Measurements from ENCODE around the gene RAI1. TPM values are rescaled to one million over a fixed set of nuclear protein-coding genes. Genes with fewer than 3 reads are reported as not detected.

The RAI1 gene
- total RNA-seq, 1 experiment from 2014 or later, result 46.8 TPM

DNA sequence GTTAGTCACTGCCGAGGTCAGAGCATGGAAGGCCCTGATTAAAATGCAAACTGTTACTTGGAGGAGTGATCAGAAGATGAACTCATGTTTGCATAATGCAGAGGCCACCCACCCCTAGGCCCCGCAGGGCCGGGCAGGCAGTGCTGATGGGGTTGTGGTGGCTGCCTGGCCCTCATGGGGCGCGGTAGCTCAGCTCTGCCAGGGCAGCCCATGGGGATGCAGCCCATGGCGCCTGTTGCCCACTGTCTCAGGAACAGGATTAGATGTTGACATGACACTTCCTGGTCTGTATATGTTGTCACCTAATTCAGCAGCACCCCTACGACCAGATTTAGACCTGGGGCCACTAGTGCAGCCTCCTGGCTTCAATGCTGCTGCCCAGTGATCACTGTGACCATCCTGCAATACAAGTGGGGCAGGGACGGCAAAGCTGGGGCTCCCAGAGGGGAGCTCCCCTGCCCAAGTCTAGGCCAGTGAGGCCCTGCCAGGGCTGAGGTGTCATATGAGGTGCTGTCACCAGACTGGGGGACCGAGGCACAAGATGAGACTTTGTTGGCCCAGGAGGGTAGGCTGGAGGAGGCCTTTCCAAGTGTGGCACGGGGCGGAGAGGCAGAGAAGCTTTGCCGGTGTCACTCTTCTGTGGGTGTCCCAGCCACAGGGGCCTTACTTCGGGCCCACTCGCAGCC lies 49.1 kb downstream of the RAI1 start:
- no peak for DNase-seq (ENCODE audit: low spot score)
- CTCF ChIA-PET, result no interaction called here
- no TSS peak for BruUV-seq (replicated peaks)
- intact Hi-C loops (cut with micrococcal nuclease; ENCODE audit: unreplicated experiment), result no loop called here
- POLR2A ChIA-PET (ENCODE audit: low non-redundant PET), result no interaction called here
- peaks cover 28% of the 10 kb centered on the region for H3K4me1 ChIP-seq (ENCODE audit: insufficient read depth, low read length, poor library complexity, severe bottlenecking)
- H3K9me3 ChIP-seq (ENCODE audit: low read depth, low read length, poor library complexity, severe bottlenecking), result no peaks in the 10 kb centered on the region
- H3K27ac ChIP-seq (ENCODE audit: low read depth, low read length, poor library complexity, severe bottlenecking), result no peak overlapping the region
- H3K27me3 ChIP-seq (replicated peaks; ENCODE audit: insufficient read depth, low read depth, low read length, poor library complexity), result no peaks in the 10 kb centered on the region
- H3K4me3 ChIP-seq (ENCODE audit: low read depth, low read length, poor library complexity, severe bottlenecking), result no peak overlapping the region
- no peak for TF ChIP-seq EZH2 (IDR thresholded peaks at IDR 0.05; ENCODE audit: borderline replicate concordance, low read depth, low read length, poor library complexity, severe bottlenecking)
- no peaks in the 10 kb centered on the region for H3K36me3 ChIP-seq (ENCODE audit: insufficient read depth, low read length, poor library complexity, severe bottlenecking)

DNA sequence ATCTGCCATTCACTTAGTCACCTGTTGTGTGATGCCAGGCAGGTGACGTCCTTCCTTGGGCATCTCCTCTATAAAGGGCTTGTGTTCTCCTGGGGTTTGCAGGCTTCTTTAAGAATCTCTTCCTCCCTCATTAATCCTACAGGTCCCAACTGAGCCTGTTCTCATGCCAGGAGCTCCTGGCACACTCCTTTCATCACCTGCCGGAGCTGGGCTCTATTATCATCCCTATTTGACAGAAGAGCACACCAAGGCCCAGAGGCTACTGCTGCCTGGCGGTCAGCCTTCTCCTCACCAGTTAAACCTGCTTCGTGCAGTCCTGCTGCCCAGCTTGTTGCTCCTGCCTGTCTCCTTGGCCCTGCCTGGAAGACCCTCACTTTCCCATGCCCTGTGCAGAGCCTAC lies 51.2 kb downstream of the RAI1 start:
- ChIA-PET CTCF (no interaction called here), POLR2A (ENCODE audit: low non-redundant PET) (no interaction called here)
- Histone ChIP-seq H3K4me1 (ENCODE audit: insufficient read depth, low read length, poor library complexity, severe bottlenecking) (peaks cover 12% of the 10 kb centered on the region), H3K27ac (ENCODE audit: low read depth, low read length, poor library complexity, severe bottlenecking) (no peak overlapping the region), H3K9me3 (ENCODE audit: low read depth, low read length, poor library complexity, severe bottlenecking) (no peaks in the 10 kb centered on the region), H3K36me3 (ENCODE audit: insufficient read depth, low read length, poor library complexity, severe bottlenecking) (no peaks in the 10 kb centered on the region), H3K4me3 (ENCODE audit: low read depth, low read length, poor library complexity, severe bottlenecking) (no peak overlapping the region), H3K27me3 (replicated peaks; ENCODE audit: insufficient read depth, low read depth, low read length, poor library complexity) (no peaks in the 10 kb centered on the region)
- intact Hi-C loops (cut with micrococcal nuclease; ENCODE audit: unreplicated experiment), result no loop called here
- BruUV-seq (replicated peaks), result no TSS peak
- no peak for DNase-seq (ENCODE audit: low spot score)
- TF ChIP-seq EZH2 (IDR thresholded peaks at IDR 0.05; ENCODE audit: borderline replicate concordance, low read depth, low read length, poor library complexity, severe bottlenecking), result no peak
- TF ChIP-seq, protein P1, sequence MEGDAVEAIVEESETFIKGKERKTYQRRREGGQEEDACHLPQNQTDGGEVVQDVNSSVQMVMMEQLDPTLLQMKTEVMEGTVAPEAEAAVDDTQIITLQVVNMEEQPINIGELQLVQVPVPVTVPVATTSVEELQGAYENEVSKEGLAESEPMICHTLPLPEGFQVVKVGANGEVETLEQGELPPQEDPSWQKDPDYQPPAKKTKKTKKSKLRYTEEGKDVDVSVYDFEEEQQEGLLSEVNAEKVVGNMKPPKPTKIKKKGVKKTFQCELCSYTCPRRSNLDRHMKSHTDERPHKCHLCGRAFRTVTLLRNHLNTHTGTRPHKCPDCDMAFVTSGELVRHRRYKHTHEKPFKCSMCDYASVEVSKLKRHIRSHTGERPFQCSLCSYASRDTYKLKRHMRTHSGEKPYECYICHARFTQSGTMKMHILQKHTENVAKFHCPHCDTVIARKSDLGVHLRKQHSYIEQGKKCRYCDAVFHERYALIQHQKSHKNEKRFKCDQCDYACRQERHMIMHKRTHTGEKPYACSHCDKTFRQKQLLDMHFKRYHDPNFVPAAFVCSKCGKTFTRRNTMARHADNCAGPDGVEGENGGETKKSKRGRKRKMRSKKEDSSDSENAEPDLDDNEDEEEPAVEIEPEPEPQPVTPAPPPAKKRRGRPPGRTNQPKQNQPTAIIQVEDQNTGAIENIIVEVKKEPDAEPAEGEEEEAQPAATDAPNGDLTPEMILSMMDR (conservative IDR thresholded peaks at IDR 0.05; ENCODE audit: low read depth, low read length), result no peak

DNA sequence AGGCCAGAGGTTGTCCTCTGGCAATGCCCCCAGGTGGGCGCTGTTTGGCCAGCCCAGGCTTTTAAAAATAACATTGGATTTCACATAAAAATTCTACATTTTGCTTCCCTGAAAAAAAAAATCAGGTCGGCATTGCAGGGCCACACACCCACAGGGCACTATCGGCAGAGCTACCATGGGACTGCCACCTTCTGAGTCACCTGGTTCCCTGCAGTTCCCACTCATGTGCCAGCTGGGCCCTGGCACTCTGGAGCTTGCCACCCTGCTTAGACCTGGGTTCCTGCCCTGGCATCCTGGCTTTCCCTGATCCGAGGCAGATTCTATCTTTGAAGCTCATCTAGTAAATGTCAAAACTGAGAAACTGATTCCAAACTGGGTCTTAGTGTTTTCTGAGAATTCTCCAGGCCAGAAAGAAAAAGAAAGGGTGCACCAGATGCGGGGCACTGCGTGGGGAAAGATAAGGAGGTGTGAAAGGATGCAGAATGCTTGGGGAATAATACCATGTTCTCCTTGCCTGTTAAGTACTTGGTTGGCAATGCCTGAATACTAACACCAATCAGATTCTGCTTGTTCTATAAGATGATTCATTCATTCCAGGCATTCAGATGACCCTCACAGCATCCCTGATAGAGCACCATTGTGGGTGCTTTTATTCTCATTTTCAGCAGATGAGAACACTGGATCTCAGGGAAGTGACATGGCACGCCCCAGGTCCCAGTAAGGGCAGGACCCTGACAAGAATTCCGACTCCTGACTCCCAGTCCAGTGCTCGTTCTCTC lies 51.8 kb downstream of the RAI1 start:
- Histone ChIP-seq H3K4me3 (ENCODE audit: low read depth, low read length, poor library complexity, severe bottlenecking) (no peak overlapping the region), H3K27me3 (replicated peaks; ENCODE audit: insufficient read depth, low read depth, low read length, poor library complexity) (no peaks in the 10 kb centered on the region), H3K9me3 (ENCODE audit: low read depth, low read length, poor library complexity, severe bottlenecking) (no peaks in the 10 kb centered on the region), H3K27ac (ENCODE audit: low read depth, low read length, poor library complexity, severe bottlenecking) (no peak overlapping the region), H3K36me3 (ENCODE audit: insufficient read depth, low read length, poor library complexity, severe bottlenecking) (no peaks in the 10 kb centered on the region), H3K4me1 (ENCODE audit: insufficient read depth, low read length, poor library complexity, severe bottlenecking) (peaks cover 11% of the 10 kb centered on the region)
- no TSS peak for BruUV-seq (replicated peaks)
- intact Hi-C loops (cut with micrococcal nuclease; ENCODE audit: unreplicated experiment), result no loop called here
- ChIA-PET POLR2A (ENCODE audit: low non-redundant PET) (no interaction called here), CTCF (no interaction called here)
- TF ChIP-seq, protein P1 (conservative IDR thresholded peaks at IDR 0.05; ENCODE audit: low read depth, low read length), result no peak
- no peak for TF ChIP-seq EZH2 (IDR thresholded peaks at IDR 0.05; ENCODE audit: borderline replicate concordance, low read depth, low read length, poor library complexity, severe bottlenecking)
- no peak for DNase-seq (ENCODE audit: low spot score)
